NCI-H1092 (cell line): ENCODE data around the gene ANKRD44.

Experiments used
- DNase-seq: peaks from one replicate; lab custom pipeline; 2025; lab: John Stamatoyannopoulos, UW

The ANKRD44 gene

GRCh38 chr2:197322143-197322542 is 11.6 kb upstream of the ANKRD44 start:
- no peak for DNase-seq

- DNase-seq: no peak
These were observed 4.8 kb upstream of the ANKRD44 start for GRCh38 chr2:197315371-197315770.

- DNase-seq: no peak
These were observed 1.6 kb upstream of the ANKRD44 start for GRCh38 chr2:197312186-197312585.

- no peak for DNase-seq
These were observed 947 bp upstream of the ANKRD44 start for GRCh38 chr2:197311421-197312033.

GRCh38 chr2:197310987-197311420 is 424 bp upstream of the ANKRD44 start:
- no peak for DNase-seq

GRCh38 chr2:197309691-197310231 is 819 bp downstream of the ANKRD44 start:
- no peak for DNase-seq

- no peak for DNase-seq
These were observed 1.4 kb downstream of the ANKRD44 start for GRCh38 chr2:197308996-197309690.

GRCh38 chr2:197308585-197308984 is 2.0 kb downstream of the ANKRD44 start:
- no peak for DNase-seq

- no peak for DNase-seq
These were observed 2.6 kb downstream of the ANKRD44 start for GRCh38 chr2:197307933-197308521.

GRCh38 chr2:197307236-197307932 is 3.2 kb downstream of the ANKRD44 start:
- no peak for DNase-seq

- DNase-seq: no peak
These were observed 3.9 kb downstream of the ANKRD44 start for GRCh38 chr2:197306696-197307040.

- no peak for DNase-seq
These were observed 4.4 kb downstream of the ANKRD44 start for GRCh38 chr2:197306024-197306695.

- DNase-seq: no peak
These were observed 6.0 kb downstream of the ANKRD44 start for GRCh38 chr2:197304556-197305011.

- DNase-seq: no peak
These were observed 10.4 kb downstream of the ANKRD44 start for GRCh38 chr2:197300139-197300538.

- no peak for DNase-seq
These were observed 12.0 kb downstream of the ANKRD44 start for GRCh38 chr2:197298609-197299008.

GRCh38 chr2:197297772-197298318 is 12.7 kb downstream of the ANKRD44 start:
- no peak for DNase-seq

GRCh38 chr2:197297266-197297665 is 13.3 kb downstream of the ANKRD44 start:
- no peak for DNase-seq

- DNase-seq: no peak
These were observed 13.7 kb downstream of the ANKRD44 start for GRCh38 chr2:197296835-197297234.

GRCh38 chr2:197294260-197294659 is 16.3 kb downstream of the ANKRD44 start:
- DNase-seq: no peak

- no peak for DNase-seq
These were observed 17.1 kb downstream of the ANKRD44 start for GRCh38 chr2:197293252-197294007.

GRCh38 chr2:197292619-197293018 is 18.0 kb downstream of the ANKRD44 start:
- DNase-seq: no peak
